T-cell (primary cell): Measurements from ENCODE around the gene SOX2. TPM values are rescaled to one million over a fixed set of nuclear protein-coding genes. Genes with fewer than 3 reads are reported as not detected.

ENCODE experiments used
- ATAC-seq, 4 experiments: fragments of 200-7000 bp in 3 of 4; fragments of 150-1000 bp in 1 of 4; cut with Tn5 transposase; replicated peaks in 1 of 4; 1 replicate in 3 of 4; 2 replicates in 1 of 4; pipeline ENCODE4 v1.10.0; 2021; ENCODE audit warnings: moderate library complexity in 3 of 4, mild to moderate bottlenecking in 2 of 4, moderate number of reproducible peaks in 1 of 4
- CTCF ChIA-PET, 2 donors: fragments of 300-600 bp; sonication (Branson Sonifier 250); formaldehyde crosslinking; loops; one replicate each; lab custom pipeline; 2022; ENCODE audit warnings: antibody characterized with exemption in 2 of 2; lab: Charles Lee
- POLR2A ChIA-PET, 2 donors: fragments of 300-600 bp; sonication (Branson Sonifier 250); formaldehyde crosslinking; loops; one replicate each; lab custom pipeline; 2022; ENCODE audit warnings: antibody characterized with exemption in 2 of 2; lab: Charles Lee
- DNase-seq, 35 experiments: peaks; one replicate each; pipeline versions ENCODE4 v3.0.0 to v3.0.0-alpha.2; 2013 to 2023
- H3K27ac ChIP-seq: one replicate; pipeline ENCODE4 v1.5.1; 2013; ENCODE audit warnings: low read length
- H3K27me3 ChIP-seq, 2 experiments: replicated peaks in 1 of 2; 1 replicate in 1 of 2; 2 replicates in 1 of 2; pipeline versions ENCODE4 v1.6.1 to v1.7.0; 2013; ENCODE audit warnings: low read length in 1 of 2, mixed read lengths in 1 of 2; ENCODE audit not compliant: control insufficient read depth in 2 of 2, insufficient read depth in 2 of 2; ENCODE audit errors: extremely low read depth in 1 of 2
- H3K36me3 ChIP-seq, 2 donors: 1 replicate in 1 of 2; 2 replicates in 1 of 2; pipeline versions ENCODE4 v1.6.1 to v1.7.0; 2013; ENCODE audit warnings: low read length in 1 of 2; ENCODE audit not compliant: control insufficient read depth in 2 of 2, insufficient read depth in 1 of 2; ENCODE audit errors: extremely low read depth in 1 of 2
- H3K4me1 ChIP-seq, 2 experiments: 1 replicate in 1 of 2; 2 replicates in 1 of 2; pipeline versions ENCODE4 v1.6.1 to v1.7.0; 2013; ENCODE audit warnings: low read length in 2 of 2, mixed read lengths in 1 of 2; ENCODE audit not compliant: insufficient read depth in 2 of 2, control insufficient read depth in 1 of 2; ENCODE audit errors: extremely low read depth in 1 of 2
- H3K4me3 ChIP-seq, 2 donors: 1 replicate in 1 of 2; 2 replicates in 1 of 2; pipeline versions ENCODE4 v1.5.1 to v1.7.0; 2013; ENCODE audit warnings: mild to moderate bottlenecking in 2 of 2, low read length in 1 of 2, moderate library complexity in 1 of 2; ENCODE audit not compliant: control insufficient read depth in 1 of 2; ENCODE audit errors: extremely low read depth in 1 of 2
- H3K9me3 ChIP-seq: 2 replicates; pipeline ENCODE4 v1.7.0; 2013
- H3K27ac Mint-ChIP-seq, 2 donors: one replicate each; pipeline ENCODE4 v1.8.0; 2020 to 2021; ENCODE audit warnings: mild to moderate bottlenecking in 2 of 2, mixed read lengths in 2 of 2
- H3K27me3 Mint-ChIP-seq, 2 donors: one replicate each; pipeline ENCODE4 v1.8.0; 2021 to 2022; ENCODE audit warnings: mixed read lengths in 2 of 2
- H3K36me3 Mint-ChIP-seq: one replicate; pipeline ENCODE4 v1.8.0; 2021; ENCODE audit warnings: mixed read lengths
- H3K4me1 Mint-ChIP-seq, 3 donors: one replicate each; pipeline ENCODE4 v1.8.0; 2020 to 2022; ENCODE audit warnings: mixed read lengths in 3 of 3, mild to moderate bottlenecking in 1 of 3
- H3K4me3 Mint-ChIP-seq, 3 donors: one replicate each; pipeline ENCODE4 v1.8.0; 2020 to 2022; ENCODE audit warnings: mild to moderate bottlenecking in 3 of 3, mixed read lengths in 3 of 3, moderate library complexity in 3 of 3
- H3K9me3 Mint-ChIP-seq, 3 donors: one replicate each; pipeline ENCODE4 v1.8.0; 2020 to 2022; ENCODE audit warnings: mixed read lengths in 3 of 3
- WGBS: methylation state at CpG from one replicate; pipeline ENCODE4 v1.1.5; 2013; ENCODE audit warnings: missing lambda C conversion rate; ENCODE audit not compliant: insufficient coverage; 5-methylcytosine and 5-hydroxymethylcytosine counted together
- total RNA-seq, 35 experiments: library from RNA in 6 of 35; stranded (reverse) in 6 of 35; fragments of 120-200 nt in 1 of 35; gene quantifications; one replicate each; pipeline versions ENCODE4 v1.2.1 to v1.2.4 and lab custom pipeline; 2013 to 2026

The SOX2 gene
- total RNA-seq, 5 donors from 2014 or later (not counting 1 experiment from before 2014, with no cell fraction given): 0.18 to 0.28 (median 0.26) TPM; not detected in 2

- Histone ChIP-seq H3K4me3 (no peak overlapping the region), H3K27ac (no peak overlapping the region), H3K4me1 (peaks cover 0 to 8% of the 10 kb centered on the region in 2 experiments), H3K27me3 (peaks cover 20 to 34% of the 10 kb centered on the region in 2 experiments), H3K9me3 (no peaks in the 10 kb centered on the region), H3K36me3 (no peaks in the 10 kb centered on the region)
- Mint-ChIP-seq H3K27ac (no peak overlapping the region), H3K9me3 (peaks cover 0 to 4% (median 0%) of the 10 kb centered on the region in 3 donors), H3K4me3 (peak overlapping the region in 1 of 3 donors; percentile 22), H3K4me1 (peaks cover 19 to 26% (median 19%) of the 10 kb centered on the region in 3 donors), H3K36me3 (no peaks in the 10 kb centered on the region), H3K27me3 (peaks cover 69 to 70% of the 10 kb centered on the region in 2 donors)
- ChIA-PET POLR2A (no interaction called here), CTCF (no interaction called here)
- no peak for ATAC-seq
- no peak for DNase-seq
- no CpG with 5 or more reads among the region's 11 CpGs for WGBS
Measured at GRCh38 chr3:181696626-181697230, 15.0 kb upstream of the SOX2 start.

GRCh38 chr3:181698263-181698954 is 13.3 kb upstream of the SOX2 start:
- Mint-ChIP-seq H3K36me3 (no peaks in the 10 kb centered on the region), H3K27ac (no peak overlapping the region), H3K4me3 (no peak overlapping the region), H3K9me3 (peaks cover 0 to 4% (median under 1%) of the 10 kb centered on the region in 3 donors), H3K27me3 (peaks cover 73 to 82% of the 10 kb centered on the region in 2 donors), H3K4me1 (peaks cover 24 to 37% (median 24%) of the 10 kb centered on the region in 3 donors)
- no peaks in the 10 kb centered on the region for H3K9me3 ChIP-seq
- 50% methylated on average over 1 of the region's 5 CpGs for WGBS
- peaks cover 0 to 16% of the 10 kb centered on the region in 2 experiments for H3K4me1 ChIP-seq
- CTCF ChIA-PET: interaction anchor here in 1 of 2 donors (1.1 kb wide), 1 partner anchor 10 kb away, joined by 5 read pairs; no protein-coding TSS in a partner anchor
- H3K36me3 ChIP-seq: no peaks in the 10 kb centered on the region
- ATAC-seq (no peak), DNase-seq (no peak)
- no peak overlapping the region for H3K4me3 ChIP-seq
- POLR2A ChIA-PET: no interaction called here
- peaks cover 29 to 44% of the 10 kb centered on the region in 2 experiments for H3K27me3 ChIP-seq
- H3K27ac ChIP-seq: no peak overlapping the region

- Mint-ChIP-seq H3K27ac (no peak overlapping the region), H3K27me3 (peaks cover 72 to 82% of the 10 kb centered on the region in 2 donors), H3K36me3 (no peaks in the 10 kb centered on the region), H3K4me1 (peaks cover 24 to 40% (median 27%) of the 10 kb centered on the region in 3 donors), H3K4me3 (peak overlapping the region in 1 of 3 donors; percentile 64), H3K9me3 (peaks cover 0 to 4% (median 2%) of the 10 kb centered on the region in 3 donors)
- no peak overlapping the region for H3K4me3 ChIP-seq
- ATAC-seq (no peak), DNase-seq (no peak)
- H3K36me3 ChIP-seq: no peaks in the 10 kb centered on the region
- peaks cover 36 to 53% of the 10 kb centered on the region in 2 experiments for H3K27me3 ChIP-seq
- no peaks in the 10 kb centered on the region for H3K9me3 ChIP-seq
- H3K4me1 ChIP-seq: peaks cover 0 to 16% of the 10 kb centered on the region in 2 experiments
- 28% methylated on average over 6 of the region's 14 CpGs for WGBS
- no peak overlapping the region for H3K27ac ChIP-seq
- ChIA-PET POLR2A (interaction anchor here in 1 of 2 donors (0.6 kb wide), 1 partner anchor 1092 kb away, joined by 8 read pairs; no protein-coding TSS in a partner anchor), CTCF (interaction anchor here (0.6 to 1.1 kb wide), 4 partner anchors 9 to 1261 kb away, joined by 3 to 6 read pairs (median 4); no protein-coding TSS in a partner anchor)
Measured at GRCh38 chr3:181699171-181699903, 12.4 kb upstream of the SOX2 start.

DNA sequence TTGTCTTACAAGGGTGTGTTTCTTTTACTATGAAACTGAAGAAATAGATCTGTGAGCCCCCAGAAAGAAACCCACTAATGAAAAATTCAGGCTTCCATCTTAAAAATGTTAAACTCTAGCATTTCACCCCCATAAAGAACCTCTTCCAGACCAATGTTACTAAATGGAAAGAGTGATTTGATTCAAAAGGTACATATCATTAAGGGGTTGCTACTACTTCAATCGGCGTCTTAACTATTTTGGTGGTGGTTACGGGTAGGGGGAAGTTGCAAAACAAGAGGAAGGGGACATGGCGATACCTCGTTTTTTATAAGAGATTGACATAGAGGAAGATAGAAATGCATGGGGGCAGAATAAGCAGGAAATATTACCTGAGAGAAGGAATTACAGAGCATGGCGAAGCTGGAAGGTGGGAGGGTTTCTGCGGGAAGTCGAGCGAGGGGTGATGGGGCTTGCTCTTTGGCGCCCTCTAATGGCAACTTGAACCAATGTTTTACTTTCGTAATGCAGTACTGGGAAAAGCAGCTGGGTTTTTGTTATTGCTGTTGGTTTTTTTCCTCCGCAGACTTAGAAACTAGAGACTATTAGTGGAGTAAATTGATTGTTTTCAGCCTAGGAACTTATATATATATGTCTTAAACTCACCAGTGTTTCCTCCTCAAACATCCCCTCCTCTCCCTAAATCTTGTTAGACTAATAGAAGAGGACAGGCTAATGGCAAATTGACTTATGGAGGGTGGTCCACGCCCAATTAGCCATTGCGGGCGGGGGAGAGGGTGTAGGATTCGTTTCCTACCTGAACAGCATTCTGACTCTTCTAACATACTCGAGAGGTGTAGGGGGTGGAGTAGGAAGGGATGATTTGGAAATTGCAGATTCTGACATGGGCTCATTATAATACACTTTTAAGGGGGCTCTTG is 11.3 kb upstream of the SOX2 start:
- no peak overlapping the region for H3K27ac Mint-ChIP-seq
- 8% methylated on average over 7 of the region's 17 CpGs for WGBS

DNA sequence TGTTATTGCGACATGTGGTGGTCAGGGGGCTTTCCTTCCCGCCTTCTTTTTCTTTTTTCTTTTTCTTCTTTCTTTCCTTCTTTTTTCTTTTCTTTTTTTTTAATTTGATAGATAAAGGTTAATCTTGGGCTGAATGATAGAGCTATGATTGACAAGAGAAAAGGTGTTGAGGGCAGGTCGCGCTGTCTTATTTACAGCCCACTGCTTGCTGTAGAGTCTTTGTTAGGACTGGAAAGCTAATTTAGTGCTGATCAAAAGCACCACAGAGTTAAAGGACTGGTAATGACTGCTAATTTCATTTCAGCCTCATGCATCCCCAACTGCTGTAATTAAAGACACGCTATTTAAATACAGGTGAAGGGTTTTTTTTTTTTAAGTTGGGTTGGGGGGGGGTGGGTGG is 10.6 kb upstream of the SOX2 start:
- peak overlapping the region in 1 of 3 donors; percentile 64 for H3K4me3 Mint-ChIP-seq
- peak overlapping the region in 1 of 2 donors; percentile 25 for H3K4me3 ChIP-seq
- H3K36me3 ChIP-seq: no peaks in the 10 kb centered on the region
- no CpG with 5 or more reads among the region's 5 CpGs for WGBS
- no peak overlapping the region for H3K27ac ChIP-seq
- ATAC-seq: no peak
- H3K27me3 Mint-ChIP-seq: peaks cover 79 to 90% of the 10 kb centered on the region in 2 donors
- peaks cover 26 to 36% (median 28%) of the 10 kb centered on the region in 3 donors for H3K4me1 Mint-ChIP-seq
- ChIA-PET POLR2A (no interaction called here), CTCF (interaction anchor here (0.6 to 1.0 kb wide), 3 partner anchors 8 to 37 kb away, joined by 3 to 7 read pairs (median 5); no protein-coding TSS in a partner anchor)
- peaks cover 0 to 16% of the 10 kb centered on the region in 2 experiments for H3K4me1 ChIP-seq
- H3K27ac Mint-ChIP-seq: no peak overlapping the region
- DNase-seq: no peak
- peaks cover 45 to 49% of the 10 kb centered on the region in 2 experiments for H3K27me3 ChIP-seq
- H3K36me3 Mint-ChIP-seq: no peaks in the 10 kb centered on the region
- H3K9me3 ChIP-seq: peaks cover 2% of the 10 kb centered on the region
- H3K9me3 Mint-ChIP-seq: peaks cover 0 to 4% (median 2%) of the 10 kb centered on the region in 3 donors

More for the DNA sequence above, 11.3 kb upstream of the SOX2 start:
- peaks cover 79 to 89% of the 10 kb centered on the region in 2 donors for H3K27me3 Mint-ChIP-seq
- Histone ChIP-seq H3K27ac (no peak overlapping the region), H3K4me1 (peaks cover 0 to 16% of the 10 kb centered on the region in 2 experiments), H3K27me3 (peaks cover 41 to 56% of the 10 kb centered on the region in 2 experiments), H3K9me3 (peaks cover 1% of the 10 kb centered on the region), H3K4me3 (peak overlapping the region in 1 of 2 donors; percentile 25), H3K36me3 (no peaks in the 10 kb centered on the region)
- ChIA-PET POLR2A (no interaction called here), CTCF (interaction anchor here in 1 of 2 donors (0.6 to 1.0 kb wide), 3 partner anchors 8 to 1078 kb away, joined by 3 to 7 read pairs (median 3); no protein-coding TSS in a partner anchor)
- H3K36me3 Mint-ChIP-seq: no peaks in the 10 kb centered on the region
- peaks cover 28 to 40% (median 30%) of the 10 kb centered on the region in 3 donors for H3K4me1 Mint-ChIP-seq
- H3K4me3 Mint-ChIP-seq: peak overlapping the region; percentile 7 to 64 (median 44)
- ATAC-seq: peak; percentile 37 to 62 (median 44)
- peak in 16 of 35 experiments; percentile 14 to 72 (median 25) for DNase-seq
- H3K9me3 Mint-ChIP-seq: peaks cover 0 to 4% (median 2%) of the 10 kb centered on the region in 3 donors
